GM12891 (cell line): ENCODE data around the gene NR6A1.

Source experiments
- POLR2A ChIP-seq: IDR thresholded peaks from 2 replicates; pipeline ENCODE4 v1.6.1; 2011; ENCODE audit warnings: low read depth, low read length, control low read depth
- POLR2AphosphoS5 ChIP-seq: IDR thresholded peaks from 2 replicates; pipeline ENCODE4 v1.6.1; 2011; ENCODE audit warnings: low read depth, low read length, control low read depth
- SPI1 ChIP-seq: IDR thresholded peaks from 2 replicates; pipeline ENCODE4 v1.6.1; 2011; ENCODE audit warnings: low read depth, low read length, control low read depth
- TAF1 ChIP-seq: IDR thresholded peaks from 2 replicates; pipeline ENCODE4 v1.6.1; 2011; ENCODE audit warnings: low read depth, low read length, control low read depth

- TF ChIP-seq TAF1: no peak
- TF ChIP-seq POLR2A: no peak
- TF ChIP-seq POLR2AphosphoS5: no peak
- no peak for TF ChIP-seq SPI1
Measured at GRCh38 chr9:124814164-124814535, 43.0 kb upstream of the NR6A1 start.
